ENCODE data around the gene EPS8L2.
"Not testable (repeated sequence)": the region's sequence is repeated elsewhere in the genome, so short reads cannot be mapped to it uniquely, and the experiment has no call there.

EPS8L2 gene

DNA sequence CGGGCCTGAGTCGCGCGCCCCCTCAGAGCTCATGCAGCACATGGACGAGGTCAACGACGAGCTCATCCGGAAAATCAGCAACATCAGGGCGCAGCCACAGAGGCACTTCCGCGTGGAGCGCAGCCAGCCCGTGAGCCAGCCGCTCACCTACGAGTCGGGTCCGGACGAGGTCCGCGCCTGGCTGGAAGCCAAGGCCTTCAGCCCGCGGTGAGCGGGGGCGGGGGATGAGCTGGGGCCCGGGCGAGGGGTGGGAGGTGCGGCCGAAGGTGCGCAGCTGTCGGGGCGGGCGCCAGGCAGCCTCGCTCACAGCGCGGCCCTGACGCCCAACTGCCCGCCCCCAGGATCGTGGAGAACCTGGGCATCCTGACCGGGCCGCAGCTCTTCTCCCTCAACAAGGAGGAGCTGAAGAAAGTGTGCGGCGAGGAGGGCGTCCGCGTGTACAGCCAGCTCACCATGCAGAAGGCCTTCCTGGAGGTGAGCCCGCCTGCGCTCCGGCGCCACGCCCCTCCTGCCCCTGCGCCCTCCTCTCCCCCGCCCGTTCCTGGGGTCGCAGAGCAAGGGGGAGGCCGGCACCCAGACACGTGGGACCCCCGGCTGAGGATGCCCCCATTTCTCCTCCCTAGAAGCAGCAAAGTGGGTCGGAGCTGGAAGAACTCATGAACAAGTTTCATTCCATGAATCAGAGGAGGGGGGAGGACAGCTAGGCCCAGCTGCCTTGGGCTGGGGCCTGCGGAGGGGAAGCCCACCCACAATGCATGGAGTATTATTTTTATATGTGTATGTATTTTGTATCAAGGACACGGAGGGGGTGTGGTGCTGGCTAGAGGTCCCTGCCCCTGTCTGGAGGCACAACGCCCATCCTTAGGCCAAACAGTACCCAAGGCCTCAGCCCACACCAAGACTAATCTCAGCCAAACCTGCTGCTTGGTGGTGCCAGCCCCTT is 20.5 kb downstream of the EPS8L2 start:
- DNase-seq (ENCODE audit: low read depth): peak; percentile 34

DNA sequence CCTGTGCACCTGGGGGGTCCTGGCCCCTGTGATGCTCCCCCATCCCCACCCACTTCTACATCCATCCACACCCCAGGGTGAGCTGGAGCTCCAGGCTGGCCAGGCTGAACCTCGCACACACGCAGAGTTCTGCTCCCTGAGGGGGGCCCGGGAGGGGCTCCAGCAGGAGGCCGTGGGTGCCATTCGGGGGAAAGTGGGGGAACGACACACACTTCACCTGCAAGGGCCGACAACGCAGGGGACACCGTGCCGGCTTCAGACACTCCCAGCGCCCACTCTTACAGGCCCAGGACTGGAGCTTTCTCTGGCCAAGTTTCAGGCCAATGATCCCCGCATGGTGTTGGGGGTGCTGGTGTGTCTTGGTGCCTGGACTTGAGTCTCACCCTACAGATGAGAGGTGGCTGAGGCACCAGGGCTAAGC is 21.3 kb downstream of the EPS8L2 start:
- no peak for DNase-seq (ENCODE audit: low read depth)

- peak; percentile 66 for DNase-seq (ENCODE audit: low read depth)
These were observed 22.1 kb downstream of the EPS8L2 start for GRCh38 chr11:727859-728748.

GRCh38 chr11:728901-729491 is 23.0 kb downstream of the EPS8L2 start:
- DNase-seq (ENCODE audit: low read depth): no peak

DNA sequence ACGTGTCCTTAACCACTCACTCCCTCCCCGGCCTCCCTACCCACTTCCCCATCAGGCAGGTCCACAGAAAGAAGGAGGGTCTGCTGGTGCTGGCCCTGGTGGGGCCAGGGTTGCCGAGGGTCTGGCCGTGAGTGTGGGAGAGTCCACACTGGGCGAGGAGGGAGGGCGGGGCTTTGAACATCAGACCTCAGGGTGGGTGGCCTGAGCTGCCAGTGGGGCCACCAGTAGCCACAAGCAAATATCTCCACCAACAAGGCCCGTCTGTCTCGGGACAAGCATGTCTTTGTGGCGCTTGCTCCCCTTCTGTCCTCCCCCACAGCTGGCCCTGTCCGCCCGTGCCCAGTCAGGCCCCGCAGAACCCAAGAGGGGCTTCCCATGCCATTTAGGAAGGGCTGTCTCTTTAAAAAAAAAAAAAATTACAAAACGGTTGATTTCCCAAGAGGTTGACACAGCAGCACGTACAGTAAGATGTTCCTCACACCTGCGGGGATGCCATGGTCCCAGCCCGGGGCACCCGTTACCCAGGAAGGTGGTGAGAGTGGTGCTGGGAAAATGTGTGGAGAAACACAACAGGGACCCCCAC is 23.6 kb downstream of the EPS8L2 start:
- DNase-seq (ENCODE audit: low read depth): no peak

DNA sequence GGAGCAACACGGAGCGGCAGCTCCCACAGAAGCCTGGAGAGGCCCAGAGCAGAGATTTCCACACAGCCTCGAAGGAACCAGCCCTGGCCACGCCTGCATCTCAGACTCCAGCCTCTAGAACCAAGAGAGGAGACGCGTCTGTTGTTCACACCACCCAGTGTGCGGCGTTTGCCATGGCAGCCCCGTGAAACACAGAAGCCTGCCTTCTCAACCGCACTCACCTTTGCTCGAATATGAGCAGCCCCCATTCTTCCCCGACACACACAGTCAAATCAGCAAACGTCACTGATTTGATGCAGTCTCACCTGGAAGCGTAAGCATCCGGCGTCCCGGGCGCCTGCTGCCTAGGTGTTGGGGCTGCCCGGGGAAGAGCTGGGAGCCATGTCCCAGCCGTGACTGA is 27.0 kb downstream of the EPS8L2 start:
- DNase-seq (ENCODE audit: low read depth): no peak

DNA sequence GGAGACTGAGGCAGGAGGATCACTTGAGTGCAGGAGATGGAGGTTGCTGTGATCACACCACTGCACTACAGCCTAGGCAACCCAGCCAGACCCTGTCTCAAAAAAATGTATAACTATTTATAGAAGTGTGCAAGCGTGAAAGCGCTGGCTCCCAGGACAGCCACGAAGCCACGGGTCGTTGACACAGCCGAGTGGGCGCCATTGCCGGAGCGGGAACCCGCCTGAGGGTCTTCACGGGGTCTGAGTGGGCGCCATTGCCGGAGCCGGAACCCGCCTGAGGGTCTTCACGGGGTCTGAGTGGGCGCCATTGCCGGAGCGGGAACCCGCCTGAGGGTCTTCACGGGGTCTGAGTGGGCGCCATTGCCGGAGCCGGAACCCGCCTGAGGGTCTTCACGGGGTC is 28.5 kb downstream of the EPS8L2 start:
- not testable (repeated sequence) for DNase-seq (ENCODE audit: low read depth)

GRCh38 chr11:737366-737765 is 31.3 kb downstream of the EPS8L2 start:
- DNase-seq (ENCODE audit: low read depth): no peak

DNA sequence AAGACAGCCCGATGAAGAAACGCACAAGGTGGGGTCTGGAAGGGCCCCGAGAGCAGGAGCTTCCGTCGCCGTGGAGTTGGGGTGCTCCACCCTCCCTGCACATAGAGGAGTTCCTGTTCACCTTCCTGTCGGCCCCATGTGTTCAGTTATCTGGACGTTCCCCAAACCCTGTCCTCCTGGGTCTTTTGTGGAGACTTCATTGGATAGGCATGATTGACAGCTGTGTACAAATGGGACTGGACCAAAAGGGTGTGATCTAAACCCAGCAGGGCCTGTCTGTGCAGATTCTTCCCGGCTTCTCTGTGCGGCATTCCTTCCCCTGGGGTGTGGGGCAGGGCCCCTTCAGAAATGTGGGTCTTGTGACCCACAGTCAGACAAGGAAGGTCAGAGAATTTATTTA is 31.9 kb downstream of the EPS8L2 start:
- DNase-seq (ENCODE audit: low read depth): not testable (repeated sequence)

DNA sequence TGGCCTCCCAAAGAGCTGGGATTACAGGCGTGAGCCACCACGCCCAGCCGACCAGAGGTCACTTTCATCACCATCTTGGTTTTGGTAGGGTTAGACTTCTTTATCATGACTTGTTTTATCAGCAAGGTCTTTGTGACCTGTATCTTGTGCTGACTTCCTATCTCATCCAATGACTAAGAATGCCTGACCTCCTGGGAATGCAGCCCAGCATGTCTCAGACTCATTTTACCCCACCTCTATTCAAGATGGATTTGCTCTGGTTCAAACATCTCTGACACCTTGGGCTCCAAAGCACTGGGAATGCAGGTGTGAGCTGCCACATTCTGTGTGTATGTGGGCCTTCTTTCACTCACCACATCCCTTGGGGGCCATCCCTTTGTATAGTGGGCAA is 36.1 kb downstream of the EPS8L2 start:
- no peak for DNase-seq (ENCODE audit: low read depth)

DNA sequence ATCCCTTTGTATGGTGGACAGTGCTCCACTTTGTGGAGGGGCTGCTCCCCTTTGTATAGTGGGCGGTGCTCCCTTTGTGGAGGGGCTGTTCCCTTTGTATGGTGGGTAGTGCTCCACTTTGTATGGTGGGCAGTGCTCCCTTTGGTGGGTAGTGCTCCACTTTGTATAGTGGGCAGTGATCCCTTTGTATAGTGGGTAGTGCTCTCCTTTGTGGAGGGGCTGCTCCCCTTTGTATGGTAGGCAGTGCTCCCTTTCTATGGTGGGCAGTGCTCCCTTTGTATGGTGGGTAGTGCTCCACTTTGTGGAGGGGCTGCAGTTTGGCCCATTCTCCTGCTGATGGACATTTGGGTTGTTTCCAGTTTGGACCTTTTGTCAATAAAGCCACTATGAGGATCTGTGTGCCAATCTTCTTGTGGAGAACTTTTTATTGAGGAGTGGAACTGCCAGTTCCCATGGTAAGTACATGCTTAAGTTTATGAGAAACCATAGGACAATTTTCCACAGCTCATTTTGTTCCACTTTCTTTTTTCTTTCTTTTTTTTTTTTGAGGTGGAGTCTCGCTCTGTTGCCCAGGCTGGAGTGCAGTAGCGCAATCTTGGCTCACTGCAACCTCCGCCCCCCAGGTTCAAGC is 36.7 kb downstream of the EPS8L2 start:
- no peak for DNase-seq (ENCODE audit: low read depth)

DNA sequence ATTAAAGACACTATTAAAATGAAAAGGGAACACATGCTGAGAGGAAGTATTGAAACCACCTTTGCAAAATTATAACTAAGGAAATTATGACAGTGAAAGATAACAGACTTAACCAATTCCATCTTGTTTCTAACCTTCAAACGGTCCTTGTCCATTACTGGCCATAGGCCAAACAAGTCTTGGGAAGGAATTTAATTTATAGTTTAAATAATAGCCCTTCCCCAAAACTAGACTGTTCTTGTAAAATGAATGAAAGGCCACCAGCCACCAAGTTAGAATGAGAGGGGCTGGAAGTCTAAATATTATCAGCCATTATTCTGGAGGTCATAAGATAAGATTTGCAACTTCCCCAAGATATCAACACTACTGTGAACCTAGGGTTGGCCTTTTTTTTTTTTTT is 39.4 kb downstream of the EPS8L2 start:
- no peak for DNase-seq (ENCODE audit: low read depth)

- DNase-seq (ENCODE audit: low read depth): no peak
These were observed 40.5 kb downstream of the EPS8L2 start for GRCh38 chr11:746289-747157.

DNA sequence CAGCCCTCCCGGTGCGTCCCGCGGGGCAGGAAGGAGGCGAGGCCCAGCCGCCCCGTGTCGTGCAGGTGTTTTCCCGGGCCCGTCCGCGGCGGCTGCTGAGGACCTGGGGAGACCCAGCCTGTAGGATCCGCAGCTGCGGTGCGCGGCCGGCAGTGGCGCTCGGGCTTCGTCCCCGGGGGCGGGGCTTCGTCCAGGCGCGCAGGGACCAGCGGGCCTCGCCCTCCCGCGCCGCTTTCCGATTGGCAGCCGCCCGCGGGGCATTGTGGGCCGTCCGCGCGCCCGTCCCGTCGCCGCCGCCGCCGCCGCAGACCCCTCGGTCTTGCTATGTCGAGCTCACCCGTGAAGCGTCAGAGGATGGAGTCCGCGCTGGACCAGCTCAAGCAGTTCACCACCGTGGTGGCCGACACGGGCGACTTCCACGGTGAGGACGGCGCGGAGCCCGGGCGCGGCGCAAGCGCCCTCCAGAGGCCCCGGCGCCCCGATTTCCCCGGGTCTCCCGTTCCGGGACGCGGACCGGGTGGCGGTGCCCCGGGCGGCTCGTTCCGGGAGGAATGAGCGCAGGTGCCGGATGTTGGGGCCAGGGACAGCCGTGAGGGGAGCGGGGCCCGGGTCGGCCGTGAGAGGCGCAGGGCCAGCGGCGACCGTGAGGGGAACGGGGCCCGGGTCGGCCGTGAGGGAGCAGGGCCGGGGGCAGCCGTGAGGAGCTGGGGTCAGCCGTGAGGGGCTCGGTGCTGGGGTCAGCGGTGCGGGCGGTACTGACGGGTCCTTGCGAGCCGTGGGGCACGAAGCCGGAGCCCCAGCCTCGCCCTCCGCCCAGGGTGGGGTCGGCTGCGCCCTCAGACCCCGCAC is 41.4 kb downstream of the EPS8L2 start, which contains the start of gene TALDO1:
TALDO1 (plus strand) TSS at position 307 of the 849 bp plus-strand sequence; CDS start at position 325, 18 bp downstream.
- peak; percentile 61 for DNase-seq (ENCODE audit: low read depth)

- DNase-seq (ENCODE audit: low read depth): no peak
These were observed 42.0 kb downstream of the EPS8L2 start for GRCh38 chr11:748007-748359.

GRCh38 chr11:749731-750130 is 43.7 kb downstream of the EPS8L2 start:
- no peak for DNase-seq (ENCODE audit: low read depth)

- DNase-seq (ENCODE audit: low read depth): no peak
These were observed 54.2 kb downstream of the EPS8L2 start for GRCh38 chr11:760236-760635.

DNA sequence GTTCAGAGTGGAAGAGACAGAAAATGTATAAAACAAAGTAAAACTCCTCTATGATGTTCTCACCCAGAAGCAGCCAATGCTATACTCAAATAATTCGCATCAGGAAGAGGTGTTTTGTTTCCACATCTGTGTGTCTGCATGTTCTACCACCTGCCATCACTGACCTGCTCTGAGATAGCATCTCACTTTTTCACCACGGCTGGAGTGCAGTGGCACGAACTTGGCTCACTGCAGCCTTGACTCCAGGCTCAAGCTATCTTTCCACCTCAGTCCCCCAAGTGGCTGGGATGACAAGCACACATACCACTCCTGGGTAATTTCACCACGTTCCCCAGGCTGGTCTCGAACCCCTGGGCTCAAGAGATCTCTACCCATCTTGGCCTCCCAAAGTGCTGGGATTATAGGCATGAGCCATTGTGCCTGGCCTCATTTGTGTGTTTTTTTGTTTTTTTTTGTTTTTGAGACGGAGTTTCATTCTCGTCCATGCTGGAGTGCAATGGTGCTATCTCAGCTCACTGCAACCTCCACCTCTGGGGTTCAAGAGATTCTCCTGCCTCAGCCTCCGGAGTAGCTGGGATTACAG is 55.6 kb downstream of the EPS8L2 start:
- DNase-seq (ENCODE audit: low read depth): no peak

- DNase-seq (ENCODE audit: low read depth): no peak
These were observed 56.5 kb downstream of the EPS8L2 start for GRCh38 chr11:762421-763072.
